Heart right ventricle (tissue), 16 donors: ENCODE data around the gene PEX6. TPM values are rescaled to one million over a fixed set of nuclear protein-coding genes. Genes with fewer than 3 reads are reported as not detected.

Source experiments
- ATAC-seq, 8 donors: fragments of 200-7000 bp; cut with Tn5 transposase; one replicate each; pipeline ENCODE4 v1.9.1; 2020; ENCODE audit warnings: mild to moderate bottlenecking in 8 of 8, moderate library complexity in 8 of 8, moderate number of reproducible peaks in 1 of 8
- DNase-seq, 2 donors: peaks; one replicate each; pipeline ENCODE4 v3.0.0-alpha.2; 2020
- H3K27ac ChIP-seq, 10 donors: fragments of 200-600 bp; sonication (generic) in 2 of 10; one replicate each; pipeline versions ENCODE4 v1.5.0 to v1.8.0; 2020 to 2022; ENCODE audit warnings: mild to moderate bottlenecking in 3 of 10
- H3K27me3 ChIP-seq, 7 donors: fragments of 200-600 bp; one replicate each; pipeline ENCODE4 v1.8.0; 2021 to 2022; ENCODE audit warnings: mild to moderate bottlenecking in 2 of 7
- H3K36me3 ChIP-seq, 9 donors: fragments of 200-600 bp; sonication (generic) in 1 of 9; one replicate each; pipeline versions ENCODE4 v1.5.0 to v1.8.0; 2020 to 2022; ENCODE audit warnings: mild to moderate bottlenecking in 2 of 9
- H3K4me1 ChIP-seq, 9 donors: fragments of 200-600 bp; sonication (generic) in 1 of 9; one replicate each; pipeline versions ENCODE4 v1.5.0 to v1.8.0; 2020 to 2022; ENCODE audit warnings: mild to moderate bottlenecking in 4 of 9
- H3K4me3 ChIP-seq, 10 donors: fragments of 200-600 bp; sonication (generic) in 2 of 10; one replicate each; pipeline versions ENCODE4 v1.5.0 to v1.8.0; 2020 to 2022; ENCODE audit warnings: mild to moderate bottlenecking in 7 of 10, moderate library complexity in 2 of 10
- H3K9me3 ChIP-seq, 11 donors: fragments of 200-600 bp in 10 of 11; sonication (generic) in 2 of 11; one replicate each; pipeline versions ENCODE4 v1.5.0 to v1.8.0; 2013 to 2022; ENCODE audit warnings: mild to moderate bottlenecking in 2 of 11, control low read depth in 1 of 11, moderate library complexity in 1 of 11
- WGBS, 2 donors: extraction: QIAGEN DNeasy Blood & Tissue Kit; methylation state at CpG; one replicate each; pipeline ENCODE4 v1.1.7; 2013; ENCODE audit warnings: inconsistent platforms in 1 of 2; 5-methylcytosine and 5-hydroxymethylcytosine counted together
- intact Hi-C, 10 donors: fragments of 100-400 bp; cut with DNase I; formaldehyde crosslinking; loops; one replicate each; pipeline versions ENCODE4 v1.11.1 to v1.14.2; 2022
- polyA plus RNA-seq, 2 donors: library from polyadenylated mRNA; stranded (reverse); fragments of 200-250 nt; gene quantifications; one replicate each; pipeline ENCODE4 v1.2.3, GENCODE V29; 2013
- total RNA-seq, 10 donors: library from RNA; stranded (reverse); fragmentation: NEBNext Ultra II Directional in 3 of 10; extraction: Animal tissue kit (Norgen Biotek cat#: 25700) in 3 of 10; gene quantifications; one replicate each; pipeline versions ENCODE4 v1.2.1 to v1.2.4, GENCODE V29; 2021 to 2023
- TF ChIP-seq, protein P1 (sequence below), 9 donors: fragments of 200-600 bp; sonication (generic) in 2 of 9; IDR thresholded peaks; one replicate each; pipeline versions ENCODE4 v1.5.0 to v1.8.0; 2021 to 2022; ENCODE audit warnings: antibody characterized with exemption in 9 of 9, mild to moderate bottlenecking in 5 of 9, moderate library complexity in 1 of 9
- donor health status: Arrhythmogenic right ventricular cardiomyopathy.
- donor health status: ischemic (EF 13 %, LVEDD 7.1; RV severe dilation, severe dysfunction).
- donor health status: healthy with polysubstance abuse.
- donor health status: DM: no; HTN: yes; CAD: no.
- donor health status: DM: no; HTN: no; CAD: no.
- donor health status: ischemic (EF 25% LVEDD 6.9; RV normal size, moderate dysfunction).
- donor health status: ischemic (EF 25% LVEDD 5.7; RV mildly dilated, moderate dysfunction).
- donor health status: healthy.
- donor health status: DM: yes; HTN: yes; CAD: no.
- donor health status: Ischemic cardiomyopathy.
- donor health status: ischemic (EF 35%, LVEDD 5.7; RV mildly dilated, moderate dysfunction).
- donor health status: nonischemic (EF 11% LVEDD 7.7; RV severe dilation, severe dysfunction).
- donor health status: DM: yes; HTN: yes; CAD: no.
- donor health status: PGD.
- donor health status: ischemic (EF 29% LVEDD 5.4; RV normal size, mild dysfunction).
- donor health status: nonischemic (EF 23%, LVEDD 6.1; RV moderate dilation, normal function).

The PEX6 gene
- total and polyA plus RNA-seq, 12 donors = 9.1 to 32.6 (median 16.6) TPM

DNA sequence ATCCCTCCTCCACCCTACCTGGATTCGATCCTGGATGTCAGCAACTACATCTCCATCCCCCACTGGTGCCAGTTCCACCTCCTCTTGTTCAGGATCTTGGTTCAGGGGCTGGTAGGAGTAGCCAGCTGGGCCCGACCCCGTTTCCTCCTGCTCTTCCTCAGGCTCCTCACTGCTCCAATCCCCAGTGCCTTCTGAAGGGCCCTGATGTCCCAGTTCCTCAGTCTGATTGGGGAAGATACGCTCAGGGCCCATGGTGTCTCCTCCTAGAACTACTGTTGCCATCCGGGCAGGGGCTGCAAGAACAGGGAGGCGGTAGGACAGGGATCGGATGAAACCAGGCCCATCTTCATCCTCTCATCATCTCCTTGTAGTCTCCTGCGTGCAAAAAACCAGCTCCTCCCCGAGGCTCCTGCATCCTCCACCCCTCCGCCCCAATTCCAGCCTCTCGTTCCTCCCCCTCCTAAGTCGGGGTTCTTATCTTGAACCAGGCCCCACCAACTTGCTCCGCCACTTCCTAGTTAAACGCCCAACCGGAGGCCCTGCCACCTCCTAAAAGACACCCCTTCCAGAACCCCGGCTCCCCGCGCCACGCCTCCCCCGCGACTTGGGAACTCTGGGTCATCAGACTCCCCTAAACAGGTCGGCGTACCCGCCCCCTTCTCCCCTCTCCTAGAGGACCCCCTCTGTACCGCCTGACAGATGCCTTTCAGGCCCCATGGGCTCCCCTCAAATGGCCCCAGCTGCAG is 34.3 kb upstream of the PEX6 start:
- H3K36me3 ChIP-seq = peaks cover 0 to 59% (median 19%) of the 10 kb centered on the region in 9 donors

DNA sequence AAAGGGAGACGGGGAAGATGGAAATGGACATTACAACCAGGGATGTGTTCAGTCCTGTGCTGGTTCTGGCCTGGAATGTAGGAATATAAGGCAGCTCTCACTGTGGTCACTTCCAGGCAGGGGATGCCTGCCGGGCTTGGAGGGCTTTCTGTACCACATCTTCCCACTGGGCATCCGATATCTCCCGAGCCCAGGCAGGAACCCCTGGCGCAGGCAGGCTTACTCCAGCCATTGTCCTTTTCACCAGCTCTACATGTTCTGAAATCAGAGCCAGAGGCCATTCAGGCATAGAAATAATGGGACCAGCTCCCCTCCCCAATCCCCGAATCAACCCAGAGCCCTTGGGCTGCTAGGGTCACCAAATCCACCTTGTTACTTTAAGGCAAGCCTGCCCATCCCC is 33.4 kb upstream of the PEX6 start:
- H3K27me3 ChIP-seq = no peaks in the 10 kb centered on the region

More for the DNA sequence above, 34.3 kb upstream of the PEX6 start:
- TF ChIP-seq, protein P1, sequence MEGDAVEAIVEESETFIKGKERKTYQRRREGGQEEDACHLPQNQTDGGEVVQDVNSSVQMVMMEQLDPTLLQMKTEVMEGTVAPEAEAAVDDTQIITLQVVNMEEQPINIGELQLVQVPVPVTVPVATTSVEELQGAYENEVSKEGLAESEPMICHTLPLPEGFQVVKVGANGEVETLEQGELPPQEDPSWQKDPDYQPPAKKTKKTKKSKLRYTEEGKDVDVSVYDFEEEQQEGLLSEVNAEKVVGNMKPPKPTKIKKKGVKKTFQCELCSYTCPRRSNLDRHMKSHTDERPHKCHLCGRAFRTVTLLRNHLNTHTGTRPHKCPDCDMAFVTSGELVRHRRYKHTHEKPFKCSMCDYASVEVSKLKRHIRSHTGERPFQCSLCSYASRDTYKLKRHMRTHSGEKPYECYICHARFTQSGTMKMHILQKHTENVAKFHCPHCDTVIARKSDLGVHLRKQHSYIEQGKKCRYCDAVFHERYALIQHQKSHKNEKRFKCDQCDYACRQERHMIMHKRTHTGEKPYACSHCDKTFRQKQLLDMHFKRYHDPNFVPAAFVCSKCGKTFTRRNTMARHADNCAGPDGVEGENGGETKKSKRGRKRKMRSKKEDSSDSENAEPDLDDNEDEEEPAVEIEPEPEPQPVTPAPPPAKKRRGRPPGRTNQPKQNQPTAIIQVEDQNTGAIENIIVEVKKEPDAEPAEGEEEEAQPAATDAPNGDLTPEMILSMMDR (IDR thresholded peaks at IDR 0.05) = no peak
- H3K4me3 ChIP-seq = peak overlapping the region; percentile 65 to 85 (median 76)
- H3K27ac ChIP-seq = peak overlapping the region; percentile 35 to 90 (median 86)
- H3K9me3 ChIP-seq = no peaks in the 10 kb centered on the region
- 2 to 4% methylated on average over 25 of the region's 25 CpGs for WGBS, 2 donors
- no peaks in the 10 kb centered on the region for H3K27me3 ChIP-seq
- intact Hi-C loops = loop anchor here in 4 of 10 donors (1.0 to 5.0 kb wide), 5 partner anchors 39 to 159 kb away; partner anchors contain the start of genes KLC4 (in 2 of the 4), MRPL2 (in 2 of the 4), CUL7 (in 1 of the 4) and SRF (in 1 of the 4)
- peaks cover 12 to 56% (median 50%) of the 10 kb centered on the region in 9 donors for H3K4me1 ChIP-seq
- peak in 1 of 8 donors; percentile 0 for ATAC-seq
- no peak for DNase-seq

DNA sequence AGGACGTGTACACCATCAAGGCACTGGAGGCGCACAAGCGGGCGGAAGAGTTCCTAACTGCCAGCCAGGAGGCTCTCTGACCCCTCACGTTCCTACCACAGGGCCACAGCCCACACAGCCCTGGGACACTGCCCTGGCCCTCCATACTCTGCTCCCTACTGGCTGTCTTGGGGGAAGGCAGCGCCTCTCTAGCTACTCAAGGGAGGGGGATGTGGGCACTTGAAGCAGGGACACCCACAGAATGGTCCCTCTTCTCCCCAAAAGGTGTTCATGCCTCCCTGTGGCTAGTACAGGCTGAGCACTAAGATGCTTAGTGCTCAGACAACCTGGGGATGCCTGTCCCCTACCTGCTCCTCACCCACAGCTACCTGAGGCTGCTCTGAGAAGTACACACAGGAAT is 32.2 kb upstream of the PEX6 start:
- Histone ChIP-seq H3K27ac (no peak overlapping the region), H3K9me3 (no peaks in the 10 kb centered on the region), H3K4me1 (peaks cover 11 to 35% (median 31%) of the 10 kb centered on the region in 9 donors), H3K4me3 (no peak overlapping the region), H3K27me3 (no peaks in the 10 kb centered on the region), H3K36me3 (peaks cover 0 to 66% (median 31%) of the 10 kb centered on the region in 9 donors)
- ATAC-seq (no peak), DNase-seq (no peak)
- WGBS, 2 donors = 74 to 82% methylated on average over 6 of the region's 6 CpGs
- intact Hi-C loops = loop anchor here in 4 of 10 donors (5.0 kb wide), 4 partner anchors 41 to 161 kb away; partner anchors contain the start of genes CUL7 (in 1 of the 4), KLC4 (in 1 of the 4), MRPL2 (in 1 of the 4) and SRF (in 1 of the 4)
- TF ChIP-seq, protein P1 (IDR thresholded peaks at IDR 0.05) = no peak

More for the DNA sequence above, 33.4 kb upstream of the PEX6 start:
- Histone ChIP-seq H3K4me1 (peaks cover 12 to 47% (median 43%) of the 10 kb centered on the region in 9 donors), H3K27ac (peak overlapping the region in 4 of 10 donors; percentile 10 to 90 (median 84)), H3K9me3 (no peaks in the 10 kb centered on the region), H3K4me3 (peak overlapping the region in 1 of 10 donors; percentile 77), H3K36me3 (peaks cover 0 to 59% (median 27%) of the 10 kb centered on the region in 9 donors)
- WGBS, 2 donors = 76 to 84% methylated on average over 6 of the region's 6 CpGs
- intact Hi-C loops = loop anchor here in 4 of 10 donors (5.0 kb wide), 4 partner anchors 40 to 160 kb away; partner anchors contain the start of genes CUL7 (in 1 of the 4), KLC4 (in 1 of the 4), MRPL2 (in 1 of the 4) and SRF (in 1 of the 4)
- ATAC-seq = no peak
- no peak for DNase-seq
- TF ChIP-seq, protein P1 (IDR thresholded peaks at IDR 0.05) = no peak

DNA sequence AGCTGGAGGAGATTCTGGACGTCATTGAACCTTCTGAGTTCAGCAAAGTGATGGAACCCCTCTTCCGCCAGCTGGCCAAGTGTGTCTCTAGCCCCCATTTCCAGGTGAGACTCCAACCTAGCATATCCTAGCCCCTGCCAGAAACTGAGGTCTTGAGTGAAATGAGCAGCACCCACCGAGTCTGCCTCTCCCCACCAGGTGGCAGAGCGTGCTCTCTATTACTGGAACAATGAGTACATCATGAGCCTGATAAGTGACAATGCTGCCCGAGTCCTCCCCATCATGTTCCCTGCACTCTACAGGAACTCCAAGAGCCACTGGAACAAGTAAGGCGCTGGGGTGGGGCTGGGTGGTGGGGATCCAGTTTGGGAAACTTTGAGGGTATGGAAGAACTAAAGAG is 30.1 kb upstream of the PEX6 start:
- intact Hi-C loops = loop anchor here in 9 of 10 donors (1.0 to 10.0 kb wide), 4 partner anchors 94 to 134 kb away; partner anchors contain the start of gene PTCRA (in 1 of the 9)
- TF ChIP-seq, protein P1 (IDR thresholded peaks at IDR 0.05) = peak; percentile 22 to 61 (median 54)
- 53 to 59% methylated on average over 6 of the region's 6 CpGs for WGBS, 2 donors
- H3K9me3 ChIP-seq = no peaks in the 10 kb centered on the region
- no peak overlapping the region for H3K4me3 ChIP-seq
- no peak overlapping the region for H3K27ac ChIP-seq
- peak in 3 of 8 donors; percentile 19 to 31 (median 22) for ATAC-seq
- H3K27me3 ChIP-seq = no peaks in the 10 kb centered on the region
- peaks cover 2 to 18% (median 13%) of the 10 kb centered on the region in 9 donors for H3K4me1 ChIP-seq
- H3K36me3 ChIP-seq = peaks cover 0 to 79% (median 37%) of the 10 kb centered on the region in 9 donors
- DNase-seq = peak; percentile 35 to 42
